A673 (cell line): ENCODE data around the gene MKS1. TPM values are rescaled to one million over a fixed set of nuclear protein-coding genes. Genes with fewer than 3 reads are reported as not detected.

Experiments
- BruUV-seq: library from RNA; stranded (reverse); fragments of 400-500 nt; replicated peaks from 2 replicates; lab custom pipeline; 2021; lab: Mats Ljungman, UMichigan
- CTCF ChIA-PET: fragments of 300-600 bp; sonication (Branson Sonifier 250); formaldehyde crosslinking; loops from one replicate; lab custom pipeline; 2022; ENCODE audit warnings: antibody characterized with exemption; lab: Charles Lee
- POLR2A ChIA-PET: fragments of 300-600 bp; sonication (Branson Sonifier 250); formaldehyde crosslinking; loops from one replicate; lab custom pipeline; 2022; ENCODE audit warnings: antibody characterized with exemption; ENCODE audit not compliant: low non-redundant PET; lab: Charles Lee
- DNase-seq: peaks from one replicate; pipeline ENCODE4 v3.0.0-alpha.2; 2015; ENCODE audit warnings: low spot score
- H3K27ac ChIP-seq: fragments of 200-600 bp; sonication (generic); 2 replicates; pipeline ENCODE4 v1.5.1; 2016; ENCODE audit warnings: mixed run types, low read depth, mild to moderate bottlenecking, mixed read lengths, antibody characterized with exemption, low read length; ENCODE audit not compliant: poor library complexity, severe bottlenecking
- H3K27me3 ChIP-seq: fragments of 200-600 bp; sonication (generic); replicated peaks from 2 replicates; pipeline ENCODE4 v1.6.1; 2017; ENCODE audit warnings: mixed run types, low read depth, mild to moderate bottlenecking, mixed read lengths, antibody characterized with exemption, low read length; ENCODE audit not compliant: insufficient read depth, poor library complexity
- H3K36me3 ChIP-seq: fragments of 200-600 bp; sonication (generic); 2 replicates; pipeline ENCODE4 v1.6.1; 2016; ENCODE audit warnings: mixed run types, mild to moderate bottlenecking, mixed read lengths, antibody characterized with exemption, low read length; ENCODE audit not compliant: insufficient read depth, poor library complexity, severe bottlenecking
- H3K4me1 ChIP-seq: fragments of 200-600 bp; sonication (generic); 2 replicates; pipeline ENCODE4 v1.6.1; 2017; ENCODE audit warnings: mixed run types, mild to moderate bottlenecking, mixed read lengths, antibody characterized with exemption, low read length; ENCODE audit not compliant: insufficient read depth, poor library complexity, severe bottlenecking
- H3K4me3 ChIP-seq: fragments of 200-600 bp; sonication (generic); 2 replicates; pipeline ENCODE4 v1.5.1; 2016; ENCODE audit warnings: low read depth, mixed run types, mild to moderate bottlenecking, mixed read lengths, low read length; ENCODE audit not compliant: poor library complexity, severe bottlenecking
- H3K9me3 ChIP-seq: fragments of 200-600 bp; sonication (generic); 2 replicates; pipeline ENCODE4 v1.6.1; 2016; ENCODE audit warnings: mixed run types, low read depth, mild to moderate bottlenecking, mixed read lengths, antibody characterized with exemption, low read length; ENCODE audit not compliant: poor library complexity, severe bottlenecking
- CTCF ChIP-seq: fragments of 300-800, 200-600 bp; sonication (generic); conservative IDR thresholded peaks from 2 replicates; pipeline ENCODE4 v1.5.1; 2017; ENCODE audit warnings: low read depth, mild to moderate bottlenecking, antibody characterized with exemption, low read length, moderate library complexity, mixed read lengths
- EZH2 ChIP-seq: fragments of 200-600 bp; sonication (generic); IDR thresholded peaks from 2 replicates; pipeline ENCODE4 v1.6.1; 2017; ENCODE audit warnings: borderline replicate concordance, low read depth, mild to moderate bottlenecking, mixed read lengths, antibody characterized with exemption, low read length; ENCODE audit not compliant: poor library complexity, severe bottlenecking
- intact Hi-C: fragments of 100-400 bp; cut with micrococcal nuclease; formaldehyde crosslinking; loops from one replicate; pipeline ENCODE4 v1.10.0; 2022; ENCODE audit not compliant: unreplicated experiment
- total RNA-seq: library from RNA; stranded (reverse); gene quantifications from 2 replicates; pipeline ENCODE4 v1.2.3, GENCODE V29; 2021

The MKS1 gene
- total RNA-seq, 1 experiment from 2014 or later, result 28.1 TPM

- intact Hi-C loops, result no loop called here
- POLR2A ChIA-PET, result no interaction called here
- no peaks in the 10 kb centered on the region for H3K9me3 ChIP-seq
- no peak for TF ChIP-seq EZH2
- TF ChIP-seq CTCF, result no peak
- H3K27ac ChIP-seq, result no peak overlapping the region
- H3K36me3 ChIP-seq, result no peaks in the 10 kb centered on the region
- peaks cover 4% of the 10 kb centered on the region for H3K27me3 ChIP-seq
- BruUV-seq, result no TSS peak
- H3K4me3 ChIP-seq, result no peak overlapping the region
- DNase-seq, result no peak
- H3K4me1 ChIP-seq, result peaks cover 8% of the 10 kb centered on the region
- CTCF ChIA-PET, result no interaction called here
Observed at GRCh38 chr17:58244963-58245362, 25.9 kb upstream of the MKS1 start.

- no TSS peak for BruUV-seq
- peak; percentile 44 for DNase-seq
- H3K36me3 ChIP-seq, result no peaks in the 10 kb centered on the region
Observed at GRCh38 chr17:58242171-58242784, 23.2 kb upstream of the MKS1 start.

GRCh38 chr17:58239987-58240386 lies 20.9 kb upstream of the MKS1 start:
- ChIA-PET POLR2A (no interaction called here), CTCF (no interaction called here)
- TF ChIP-seq CTCF (no peak), EZH2 (no peak)
- BruUV-seq, result no TSS peak
- Histone ChIP-seq H3K36me3 (no peaks in the 10 kb centered on the region), H3K27ac (no peak overlapping the region), H3K4me1 (peaks cover 2% of the 10 kb centered on the region), H3K4me3 (no peak overlapping the region), H3K9me3 (no peaks in the 10 kb centered on the region), H3K27me3 (peaks cover 24% of the 10 kb centered on the region)
- no peak for DNase-seq
- intact Hi-C loops, result no loop called here

More at GRCh38 chr17:58242171-58242784, 23.2 kb upstream of the MKS1 start:
- intact Hi-C loops, result no loop called here
- TF ChIP-seq EZH2, result no peak
- no peak for TF ChIP-seq CTCF
- ChIA-PET CTCF (no interaction called here), POLR2A (interaction anchor here (0.5 kb wide), 1 partner anchor 1329 kb away, joined by 5 read pairs; the partner anchor contains the start of gene TRIM25)
- H3K9me3 ChIP-seq, result no peaks in the 10 kb centered on the region
- H3K4me3 ChIP-seq, result no peak overlapping the region
- H3K27me3 ChIP-seq, result peaks cover 11% of the 10 kb centered on the region
- H3K4me1 ChIP-seq, result no peaks in the 10 kb centered on the region
- no peak overlapping the region for H3K27ac ChIP-seq
